PC-3 (cell line): Measurements from ENCODE around the gene STK33.

Source experiments
- CTCF ChIP-seq: fragments of 300-600 bp; sonication (generic); conservative IDR thresholded peaks from 2 replicates; pipeline ENCODE4 v1.5.1; 2017; ENCODE audit warnings: antibody characterized with exemption, low read depth, mild to moderate bottlenecking, low read length
- EZH2 ChIP-seq: fragments of 300-600 bp; sonication (generic); IDR thresholded peaks from one replicate; pipeline ENCODE4 v1.6.1; 2017; ENCODE audit warnings: antibody characterized with exemption, mild to moderate bottlenecking, low read length; ENCODE audit not compliant: unreplicated experiment
- EZH2phosphoT487 ChIP-seq: fragments of 300-600 bp; sonication (generic); IDR thresholded peaks from 2 replicates; pipeline ENCODE4 v1.6.1; 2018; ENCODE audit warnings: mild to moderate bottlenecking, antibody characterized with exemption, low read length, borderline replicate concordance

- peak; percentile 27; the same call in 1 of the 2 replicates for TF ChIP-seq CTCF
- no peak for TF ChIP-seq EZH2phosphoT487
- no peak for TF ChIP-seq EZH2
Observed at GRCh38 chr11:8365216-8365941, 228.6 kb downstream of the STK33 start.
